Mammary epithelial cell (primary cell): Measurements from ENCODE around the gene UBXN7.

ENCODE experiments used
- EZH2 ChIP-seq: IDR thresholded peaks from 2 replicates; pipeline ENCODE4 v1.6.1; 2012; ENCODE audit warnings: low read length, inconsistent platforms, borderline replicate concordance
- TF ChIP-seq, protein P1 (sequence below), 2 donors: IDR thresholded peaks in 1 of 2; conservative IDR thresholded peaks in 1 of 2; 2 replicates each; pipeline ENCODE4 v1.5.1; 2011 to 2012; ENCODE audit warnings: inconsistent platforms in 2 of 2, low read length in 2 of 2, mild to moderate bottlenecking in 2 of 2, control low read depth in 1 of 2, low read depth in 1 of 2; ENCODE audit not compliant: insufficient read depth in 1 of 2; ENCODE audit errors: extremely low read depth in 1 of 2

DNA sequence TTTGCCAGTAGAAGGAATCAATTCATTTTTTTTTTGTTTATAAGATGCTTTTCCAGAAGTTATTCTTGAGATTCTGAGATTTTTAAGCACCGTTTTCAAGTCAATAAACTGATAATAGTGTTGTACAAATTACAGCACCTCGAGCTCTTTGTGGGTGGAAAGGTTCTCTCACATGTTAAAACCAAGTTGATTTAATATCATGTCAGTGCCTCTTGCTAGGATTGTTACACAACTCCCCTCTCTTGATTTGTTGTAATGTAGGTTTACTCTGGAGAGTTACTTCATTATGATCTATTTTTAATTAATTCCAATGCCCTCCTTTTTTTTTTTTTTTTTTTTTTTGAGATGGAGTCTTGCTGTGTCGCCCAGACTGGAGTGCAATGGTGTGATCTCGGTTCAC, 25.8 kb upstream of the UBXN7 start:
- TF ChIP-seq, protein P1, sequence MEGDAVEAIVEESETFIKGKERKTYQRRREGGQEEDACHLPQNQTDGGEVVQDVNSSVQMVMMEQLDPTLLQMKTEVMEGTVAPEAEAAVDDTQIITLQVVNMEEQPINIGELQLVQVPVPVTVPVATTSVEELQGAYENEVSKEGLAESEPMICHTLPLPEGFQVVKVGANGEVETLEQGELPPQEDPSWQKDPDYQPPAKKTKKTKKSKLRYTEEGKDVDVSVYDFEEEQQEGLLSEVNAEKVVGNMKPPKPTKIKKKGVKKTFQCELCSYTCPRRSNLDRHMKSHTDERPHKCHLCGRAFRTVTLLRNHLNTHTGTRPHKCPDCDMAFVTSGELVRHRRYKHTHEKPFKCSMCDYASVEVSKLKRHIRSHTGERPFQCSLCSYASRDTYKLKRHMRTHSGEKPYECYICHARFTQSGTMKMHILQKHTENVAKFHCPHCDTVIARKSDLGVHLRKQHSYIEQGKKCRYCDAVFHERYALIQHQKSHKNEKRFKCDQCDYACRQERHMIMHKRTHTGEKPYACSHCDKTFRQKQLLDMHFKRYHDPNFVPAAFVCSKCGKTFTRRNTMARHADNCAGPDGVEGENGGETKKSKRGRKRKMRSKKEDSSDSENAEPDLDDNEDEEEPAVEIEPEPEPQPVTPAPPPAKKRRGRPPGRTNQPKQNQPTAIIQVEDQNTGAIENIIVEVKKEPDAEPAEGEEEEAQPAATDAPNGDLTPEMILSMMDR (conservative IDR thresholded peaks at IDR 0.05 in 1 of 2, IDR thresholded peaks at IDR 0.05 in 1 of 2; ENCODE audit: extremely low read depth in 1 of 2, insufficient read depth in 1 of 2, low read depth in 1 of 2, low read length in 2 of 2): no peak
- TF ChIP-seq EZH2: no peak
